Dermis blood vessel endothelial cell (primary cell): ENCODE data around the gene USP36. TPM values are rescaled to one million over a fixed set of nuclear protein-coding genes. Genes with fewer than 3 reads are reported as not detected.
"Not testable (repeated sequence)": the region's sequence is repeated elsewhere in the genome, so short reads cannot be mapped to it uniquely, and the experiment has no call there.

Source experiments
- DNase-seq: peaks from one replicate; pipeline ENCODE4 v3.0.0; 2010
- total RNA-seq: library from RNA; depleted of rRNA; stranded (reverse); fragments of >200 nt; gene quantifications from 2 replicates; pipeline ENCODE4 v1.2.3, GENCODE V29; 2014

The USP36 gene
- total RNA-seq, 1 donor from 2014 or later = 22.8 TPM

- DNase-seq = no peak
Measured at GRCh38 chr17:78870621-78871020, 30.0 kb upstream of the USP36 start.

DNA sequence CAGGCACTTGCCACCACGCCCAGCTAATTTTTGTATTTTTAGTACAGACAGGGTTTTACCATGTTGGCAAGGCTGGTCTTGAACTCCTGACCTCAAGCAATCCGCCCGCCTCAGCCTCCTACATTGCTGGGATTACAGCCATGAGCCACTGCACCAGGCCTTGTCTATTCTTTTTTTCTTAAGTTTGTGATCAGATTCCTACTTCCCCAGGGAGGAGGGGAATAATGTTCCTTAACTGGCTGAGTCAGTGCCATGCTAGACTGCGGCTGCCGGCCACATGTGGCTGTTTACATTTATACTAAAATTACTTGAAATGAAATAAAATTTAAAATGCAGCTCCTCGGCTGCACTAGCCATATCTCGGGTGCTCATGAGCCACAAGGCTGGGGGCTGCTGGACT, 27.8 kb upstream of the USP36 start:
- DNase-seq = no peak

DNA sequence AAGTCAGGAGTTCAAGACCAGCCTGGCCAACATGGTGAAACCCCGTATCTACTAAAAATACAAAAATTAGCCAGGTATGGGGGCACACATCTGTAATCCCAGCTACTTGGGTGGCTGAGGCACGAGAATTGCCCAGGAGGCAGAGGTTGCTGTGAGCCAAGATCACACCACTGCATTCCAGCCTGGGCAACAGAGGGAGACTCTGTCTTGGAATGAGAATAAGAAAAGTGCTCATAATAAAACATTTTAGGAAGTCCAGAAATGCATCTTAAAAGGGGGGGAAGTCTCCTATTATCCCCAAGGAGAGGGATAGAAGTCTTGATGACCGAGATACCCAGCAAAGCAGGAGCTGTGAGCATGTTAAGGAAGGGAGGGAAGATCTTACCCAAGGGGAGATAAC, 26.4 kb upstream of the USP36 start:
- not testable (repeated sequence) for DNase-seq

- DNase-seq = peak; percentile 88
Measured at GRCh38 chr17:78865682-78866390, 25.2 kb upstream of the USP36 start.

DNA sequence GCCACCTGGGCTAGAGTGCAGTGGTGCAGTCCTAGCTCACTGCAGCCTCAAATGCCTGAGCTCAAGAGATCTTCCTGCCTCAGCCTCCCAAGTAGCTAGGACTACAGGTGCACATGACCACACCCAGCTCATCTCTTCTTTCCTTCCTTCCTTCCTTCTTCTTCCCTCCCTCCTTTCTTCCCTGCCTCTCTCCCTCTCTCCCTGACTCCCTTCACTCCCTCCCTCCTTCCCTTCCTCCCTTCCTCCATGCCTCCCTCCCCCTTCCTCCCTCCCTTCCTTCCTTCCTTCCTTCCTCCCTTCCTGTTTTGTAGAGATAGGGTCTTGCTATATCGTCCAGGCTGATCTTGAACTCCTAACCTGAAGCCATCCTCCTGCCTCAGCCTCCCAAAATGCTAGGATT, 23.5 kb upstream of the USP36 start:
- no peak for DNase-seq

- DNase-seq = peak; percentile 96
Measured at GRCh38 chr17:78862073-78863023, 21.7 kb upstream of the USP36 start.

DNA sequence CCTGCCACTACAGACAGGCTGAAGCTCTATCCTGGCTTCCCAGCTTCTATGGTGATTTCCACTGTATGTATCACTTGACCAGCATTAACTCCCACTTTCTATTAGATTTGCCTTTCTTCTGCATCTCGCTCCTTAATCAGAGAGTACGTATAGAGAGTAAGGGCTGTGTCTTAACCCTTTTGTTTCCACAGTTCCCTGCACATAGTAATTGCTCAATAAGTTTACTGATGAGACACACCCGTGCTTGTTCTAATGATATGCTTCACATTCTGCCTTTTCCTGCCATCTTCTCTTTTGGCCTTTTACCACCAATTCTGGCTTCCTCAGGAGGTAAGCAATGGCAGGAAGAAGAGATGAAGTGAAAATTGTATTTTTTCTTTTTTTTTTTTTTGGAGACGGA, 20.6 kb upstream of the USP36 start:
- DNase-seq = no peak

- peak; percentile 30 for DNase-seq
Measured at GRCh38 chr17:78859051-78859450, 18.4 kb upstream of the USP36 start.

DNA sequence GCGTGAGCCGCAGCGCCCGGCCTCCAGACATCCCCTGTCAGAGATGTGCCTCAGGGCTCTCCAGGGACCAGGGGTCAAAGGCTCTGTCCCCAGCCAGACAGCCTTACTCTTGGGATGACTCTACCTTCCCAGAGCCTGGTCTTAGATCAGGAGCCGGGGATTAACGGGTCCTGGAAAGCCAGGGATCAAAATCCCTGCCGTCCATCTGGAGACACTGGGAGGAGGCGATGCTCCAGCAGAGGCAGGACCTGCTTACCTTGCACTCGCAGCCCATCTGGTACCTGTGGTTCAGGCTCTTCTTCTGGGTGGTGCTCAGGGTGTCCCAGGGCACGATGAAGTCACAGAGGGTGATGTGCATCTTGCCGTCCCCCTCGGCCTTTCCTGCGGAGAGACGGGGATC, 16.7 kb upstream of the USP36 start:
- no peak for DNase-seq

DNA sequence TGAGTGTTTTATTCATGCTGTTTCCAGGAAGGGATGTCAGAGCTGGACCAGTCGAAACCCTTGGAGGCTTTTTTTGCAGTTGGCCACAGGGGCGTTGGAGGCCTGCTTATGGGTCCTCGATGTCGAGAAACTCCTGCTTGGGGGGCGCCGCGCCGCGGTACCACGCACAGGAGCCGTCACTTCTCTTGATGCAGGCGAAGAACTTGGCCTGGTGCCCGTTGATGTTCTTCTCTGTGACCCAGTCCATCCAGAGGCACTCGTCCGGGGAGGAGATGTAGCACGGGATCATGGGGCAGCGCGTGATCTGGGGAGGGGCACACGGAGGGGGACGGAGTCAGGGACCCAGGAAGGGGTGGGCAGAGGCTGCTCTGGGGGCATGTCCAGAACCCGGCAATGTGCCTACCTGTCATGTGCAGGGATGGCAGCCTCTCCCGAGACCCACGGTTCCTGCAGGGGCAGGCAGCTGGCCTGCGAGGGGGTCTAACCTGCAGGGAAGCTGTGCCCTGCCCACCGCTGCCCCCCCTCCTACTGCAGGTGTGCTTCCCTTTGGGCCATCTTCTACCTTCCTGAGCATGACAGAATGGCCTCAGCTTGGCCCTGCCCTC, 15.0 kb upstream of the USP36 start:
- no peak for DNase-seq

GRCh38 chr17:78854508-78854907, 13.9 kb upstream of the USP36 start:
- DNase-seq = no peak

DNA sequence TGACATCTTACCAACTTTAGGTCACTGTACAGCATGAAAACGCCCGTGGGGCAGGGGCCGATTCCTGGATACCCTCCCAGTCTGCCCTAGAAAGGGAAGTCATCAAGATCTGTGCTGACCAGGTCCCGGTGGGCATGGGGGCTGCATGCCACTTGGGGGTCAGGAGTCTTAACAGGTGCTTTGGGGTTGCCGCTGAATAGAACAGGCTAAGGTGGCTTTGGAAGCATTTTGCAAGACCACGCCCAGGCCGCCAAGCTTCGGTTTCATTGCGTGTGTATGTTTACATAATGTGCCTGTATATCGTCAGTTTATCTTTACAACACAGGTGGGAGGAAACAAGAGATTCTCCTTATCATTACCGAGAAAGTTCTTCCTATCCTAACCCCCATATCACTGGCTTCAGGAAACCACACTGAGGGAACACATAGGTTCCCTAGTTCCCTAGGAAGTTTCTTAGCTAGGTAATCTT, 13.3 kb upstream of the USP36 start:
- no peak for DNase-seq

DNA sequence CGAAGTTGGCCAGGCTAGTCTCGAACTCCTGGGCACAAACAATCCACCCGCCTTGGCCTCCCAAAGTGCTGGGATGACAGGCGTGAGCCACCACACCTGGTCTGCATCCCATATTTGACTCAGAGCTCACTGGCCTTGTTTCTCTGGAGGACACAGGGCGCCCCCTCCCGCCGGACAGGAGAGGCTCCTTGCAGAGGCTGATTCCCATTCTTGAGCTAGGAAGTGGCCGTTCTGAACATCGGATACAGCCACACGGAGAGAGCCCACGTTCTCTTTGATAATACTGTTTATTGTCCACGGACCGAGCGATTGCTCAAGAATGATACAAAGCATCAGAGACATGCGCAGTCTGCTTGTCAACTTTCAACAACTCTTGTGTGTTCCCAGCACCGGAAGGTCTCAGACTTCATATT, 12.1 kb upstream of the USP36 start:
- DNase-seq = peak; percentile 33

DNA sequence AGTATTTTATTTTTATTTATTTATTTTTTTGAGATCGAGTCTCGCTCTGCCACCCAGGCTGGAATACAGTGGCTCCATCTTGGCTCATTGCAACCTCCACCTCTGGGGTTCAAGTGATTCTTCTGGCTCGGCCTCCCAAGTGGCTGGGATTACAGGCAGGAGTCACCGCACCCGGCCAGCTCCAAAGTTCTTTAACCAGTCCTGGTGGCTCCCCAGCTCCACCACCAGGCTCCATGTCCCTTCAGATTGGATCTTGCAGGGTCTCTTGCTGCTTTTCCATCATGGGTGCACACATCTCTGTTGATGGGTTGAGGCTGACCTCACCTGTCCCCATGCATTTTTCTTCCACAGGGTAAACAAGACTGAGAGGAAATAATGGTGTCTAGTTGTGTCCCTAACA, 8.4 kb upstream of the USP36 start:
- no peak for DNase-seq

DNA sequence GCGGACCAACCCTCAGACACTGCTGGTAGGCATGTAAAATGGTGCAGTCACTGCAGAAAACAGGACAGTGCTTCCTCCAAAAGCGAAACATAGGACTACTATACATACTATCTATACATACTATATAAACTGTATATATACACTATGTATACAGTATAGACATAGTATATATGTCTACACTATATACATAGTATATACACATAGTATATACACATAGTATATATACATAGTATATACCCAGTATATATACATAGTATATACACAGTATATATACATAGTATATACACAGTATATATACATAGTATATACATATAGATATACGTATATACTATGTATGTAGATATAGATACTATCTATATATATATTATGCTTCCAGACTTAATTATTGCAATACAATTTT, 6.4 kb upstream of the USP36 start:
- DNase-seq = no peak

GRCh38 chr17:78844301-78845005, 3.8 kb upstream of the USP36 start:
- peak; percentile 70 for DNase-seq

GRCh38 chr17:78842881-78843565, 2.4 kb upstream of the USP36 start:
- DNase-seq = peak; percentile 74

DNA sequence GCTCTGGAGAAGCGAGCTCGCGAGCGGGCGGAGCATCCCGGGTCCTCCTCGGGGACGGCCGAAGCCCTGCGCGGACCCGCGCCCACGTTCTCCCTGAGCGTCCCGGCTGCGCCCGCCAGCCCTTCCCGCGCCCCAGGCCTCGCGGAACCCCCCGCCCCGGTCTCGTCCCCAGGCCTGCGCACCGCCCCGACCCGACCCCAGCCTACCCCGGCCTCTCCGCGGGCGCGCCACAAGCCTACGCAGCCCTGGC, 159 bp downstream of the USP36 start:
- DNase-seq = no peak

- peak; percentile 43 for DNase-seq
Measured at GRCh38 chr17:78839762-78840529, 668 bp downstream of the USP36 start.

GRCh38 chr17:78839235-78839761, 1.3 kb downstream of the USP36 start:
- DNase-seq = peak; percentile 69

DNA sequence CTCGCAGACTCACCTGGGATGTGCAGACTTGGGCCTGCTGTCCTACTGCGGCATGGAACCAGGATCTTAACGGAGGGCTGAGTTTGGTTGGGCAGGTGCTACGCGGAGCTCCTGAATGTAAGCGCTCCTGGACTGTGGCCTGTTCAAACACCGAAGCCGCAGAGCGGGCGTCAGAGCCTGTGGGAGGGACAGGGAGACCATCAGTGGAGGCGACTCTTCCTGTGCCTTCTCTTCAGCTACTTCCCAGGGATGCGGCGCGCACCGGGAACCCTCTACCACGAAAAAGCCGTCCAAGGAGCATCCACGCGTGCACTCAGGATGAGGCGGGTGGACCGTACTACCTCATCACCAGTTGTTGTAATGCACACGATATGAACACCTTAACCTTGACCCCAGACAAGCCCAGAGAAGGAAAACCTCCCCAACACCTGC, 2.0 kb downstream of the USP36 start:
- no peak for DNase-seq
